GM19043 (cell line): ENCODE results near the gene NUS1.
"Not testable (repeated sequence)": the region's sequence is repeated elsewhere in the genome, so short reads cannot be mapped to it uniquely, and the experiment has no call there.

ENCODE experiments used
- ATAC-seq: cut with Tn5 transposase; IDR thresholded peaks from one replicate; pipeline ENCODE4 v1.9.1; 2021; ENCODE audit warnings: low read depth; ENCODE audit not compliant: unreplicated experiment

The NUS1 gene

DNA sequence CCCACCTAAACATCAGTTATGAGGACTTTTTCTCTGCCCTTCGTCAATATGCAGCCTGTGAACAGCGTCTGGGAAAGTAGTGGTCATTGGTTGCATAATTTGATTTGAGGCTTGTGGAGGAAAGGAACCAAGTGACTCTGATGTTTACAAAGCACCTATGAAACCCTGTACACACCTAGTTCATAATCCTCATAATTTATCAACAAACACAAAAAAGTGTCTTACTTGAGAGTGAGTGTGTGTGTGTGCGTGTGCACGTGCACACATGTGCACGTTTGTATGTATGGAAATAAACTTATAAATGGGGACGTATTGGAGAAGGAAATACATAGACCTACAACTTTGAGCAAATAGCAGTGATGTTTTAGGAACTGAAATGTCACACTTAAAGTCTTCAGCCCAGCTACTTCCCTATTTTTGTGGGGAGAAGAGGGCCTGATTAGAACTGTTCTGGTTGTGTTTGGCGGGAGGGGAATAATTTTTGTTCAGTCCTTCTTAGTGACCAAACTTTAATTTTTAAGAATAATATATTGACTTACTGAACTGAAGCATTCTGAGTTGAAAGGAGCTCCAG is 31.8 kb downstream of the NUS1 start:
- not testable (repeated sequence) for ATAC-seq

DNA sequence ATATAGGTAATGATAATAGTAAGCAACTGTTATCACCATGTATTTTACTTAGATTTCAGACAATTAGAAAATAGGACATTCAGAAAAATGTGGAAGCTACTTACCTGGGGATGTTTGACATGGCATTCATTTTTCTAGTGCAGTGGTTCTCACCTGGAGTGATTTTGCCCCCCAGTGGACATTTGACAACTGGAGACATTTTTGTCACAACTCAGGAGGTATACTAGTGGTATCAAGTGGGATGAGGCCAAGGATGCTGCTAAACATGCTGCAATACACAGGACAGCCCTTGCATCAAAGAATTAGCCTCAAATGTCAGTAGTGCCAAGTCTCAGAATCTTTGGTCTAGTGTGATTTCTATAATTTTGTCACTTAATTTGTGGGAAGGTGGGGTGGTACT is 36.1 kb downstream of the NUS1 start:
- no peak for ATAC-seq

DNA sequence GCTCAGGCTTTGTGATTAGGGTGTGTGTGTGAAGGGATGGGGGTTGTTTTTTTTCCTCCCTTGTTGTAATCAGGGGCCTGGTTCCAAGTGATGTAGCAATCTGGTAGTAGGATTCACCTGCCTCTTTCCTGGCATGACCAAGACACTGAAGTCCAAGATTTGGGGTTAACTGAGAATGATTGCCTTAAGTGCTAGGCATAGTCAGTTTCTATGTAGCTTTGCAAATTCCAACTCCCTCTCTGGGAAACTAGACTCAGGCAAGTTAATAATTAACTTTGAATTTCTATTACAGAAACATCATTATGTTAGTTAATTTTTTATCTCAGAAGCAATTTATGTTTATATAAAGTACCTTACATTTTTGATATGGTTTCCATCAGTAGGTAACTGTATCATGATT is 43.6 kb downstream of the NUS1 start:
- ATAC-seq, result no peak

DNA sequence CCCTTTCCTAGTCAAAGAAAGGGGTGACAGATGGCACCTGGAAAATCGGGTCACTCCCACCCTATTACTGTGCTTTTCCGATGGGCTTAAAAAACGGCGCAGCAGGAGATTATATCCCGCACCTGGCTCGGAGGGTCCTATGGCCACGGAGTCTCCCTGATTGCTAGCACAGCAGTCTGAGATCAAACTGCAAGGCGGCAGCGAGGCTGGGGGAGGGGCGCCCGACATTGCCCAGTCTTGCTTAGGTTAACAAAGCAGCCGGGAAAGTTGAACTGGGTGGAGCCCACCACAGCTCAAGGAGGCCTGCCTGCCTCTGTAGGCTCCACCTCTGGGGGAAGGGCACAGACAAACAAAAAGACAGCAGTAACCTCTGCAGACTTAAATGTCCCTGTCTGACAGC is 46.3 kb downstream of the NUS1 start:
- ATAC-seq, result not testable (repeated sequence)

DNA sequence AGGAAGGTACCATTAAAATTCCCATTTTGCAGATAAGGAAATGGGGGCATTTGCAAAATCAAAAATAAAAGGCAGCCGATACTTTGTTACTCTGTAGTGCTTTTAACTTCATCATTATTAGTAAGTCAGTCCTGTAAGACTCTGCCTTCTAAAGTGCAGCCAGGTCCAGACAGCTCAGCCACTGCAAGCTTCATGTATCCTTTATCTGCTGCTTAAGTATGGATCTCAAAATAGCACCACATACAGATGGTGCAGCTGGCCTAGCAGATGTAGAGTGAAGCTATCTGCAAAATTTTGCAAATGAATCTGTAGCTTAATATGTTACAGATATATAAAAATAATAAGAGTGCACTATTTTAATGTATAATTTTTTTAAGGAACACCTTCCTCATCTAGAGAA is 53.4 kb downstream of the NUS1 start:
- no peak for ATAC-seq

DNA sequence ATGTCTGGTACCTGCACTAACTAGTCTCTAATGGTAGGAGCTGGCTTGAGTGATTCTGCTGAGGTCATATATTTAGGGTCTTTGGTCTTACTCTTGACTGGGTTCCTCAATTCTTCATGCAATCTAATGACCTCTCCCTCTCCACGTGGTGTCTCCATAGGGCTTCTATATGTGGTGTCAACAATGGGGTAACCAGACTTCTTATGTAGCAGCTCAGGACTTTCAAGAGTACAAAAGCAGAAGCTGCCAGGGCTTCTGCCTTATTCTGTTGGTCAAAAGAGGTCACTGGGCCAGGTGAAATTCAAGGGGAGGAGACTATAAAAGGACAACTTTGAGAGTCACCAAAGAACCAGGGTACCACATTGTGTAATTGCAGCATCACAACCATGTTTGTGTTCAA is 54.3 kb downstream of the NUS1 start:
- ATAC-seq, result no peak

DNA sequence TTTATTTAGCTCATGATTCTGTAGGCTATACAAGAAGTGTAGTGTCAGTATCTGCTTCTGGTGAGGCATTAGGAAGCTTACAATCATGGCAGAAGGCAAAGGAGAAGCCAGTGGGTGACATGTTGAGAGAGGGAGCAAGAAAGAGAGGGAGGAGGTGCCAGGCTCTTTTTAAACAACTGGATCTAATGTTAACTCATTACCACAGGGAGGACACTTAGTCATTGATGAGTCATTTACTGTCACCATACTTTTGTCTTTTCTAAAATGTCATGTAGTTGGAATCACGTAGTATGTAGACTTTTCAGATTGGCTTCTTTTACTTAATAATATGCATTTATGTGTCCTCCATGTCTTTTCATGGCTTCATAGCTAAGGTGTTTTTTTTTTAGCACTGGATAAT is 58.1 kb downstream of the NUS1 start:
- no peak for ATAC-seq

DNA sequence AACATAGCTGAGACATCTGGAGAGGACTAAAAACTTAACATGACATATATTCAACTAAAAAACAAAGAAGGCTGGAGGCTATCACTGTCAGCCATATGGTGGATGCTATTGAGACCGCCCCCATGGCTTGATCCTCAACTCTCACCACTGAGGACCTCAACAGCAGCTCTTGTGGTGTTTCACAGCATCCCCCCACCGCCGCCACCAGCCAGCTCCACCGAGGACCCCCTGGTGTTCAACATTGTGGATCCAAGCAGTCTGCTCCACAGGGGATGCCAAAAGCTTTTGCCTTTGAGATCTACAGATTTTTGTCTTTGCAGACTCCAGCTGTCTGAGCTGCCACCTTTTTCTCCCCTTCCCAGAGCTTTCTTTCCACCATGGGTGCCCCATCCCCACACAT is 64.6 kb downstream of the NUS1 start:
- ATAC-seq, result no peak

DNA sequence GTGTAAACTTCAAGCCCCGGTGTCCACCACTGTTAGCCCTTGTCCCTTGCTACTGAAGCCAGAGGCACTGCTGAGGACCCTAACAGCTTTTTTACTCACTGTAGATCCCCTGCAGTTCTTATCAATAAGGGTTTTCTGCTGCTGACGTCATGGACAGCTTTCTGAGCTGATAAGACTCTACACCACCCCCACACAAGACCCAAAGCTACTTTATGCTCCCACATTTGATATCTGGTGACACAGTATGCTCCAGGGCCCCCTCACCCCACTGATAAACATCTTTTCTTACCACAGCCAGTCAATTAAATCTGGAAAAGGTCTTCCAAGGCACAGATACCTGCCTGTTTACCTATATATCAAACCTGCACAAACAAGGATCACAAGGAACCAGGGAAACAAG is 65.3 kb downstream of the NUS1 start:
- no peak for ATAC-seq

DNA sequence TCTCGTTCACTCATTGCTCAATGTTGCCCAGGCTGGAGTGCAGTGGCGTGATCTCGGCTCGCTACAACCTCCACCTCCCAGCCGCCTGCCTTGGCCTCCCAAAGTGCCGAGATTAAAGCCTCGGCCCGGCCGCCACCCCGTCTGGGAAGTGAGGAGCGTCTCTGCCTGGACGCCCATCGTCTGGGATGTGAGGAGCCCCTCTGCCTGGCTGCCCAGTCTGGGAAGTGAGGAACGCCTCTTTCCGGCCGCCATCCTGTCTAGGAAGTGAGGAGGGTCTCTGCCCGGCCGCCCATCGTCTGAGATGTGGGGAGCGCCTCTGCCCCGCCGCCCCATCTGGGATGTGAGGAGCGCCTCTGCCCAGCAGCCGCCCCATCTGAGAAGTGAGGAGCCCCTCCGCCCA is 75.4 kb downstream of the NUS1 start:
- not testable (repeated sequence) for ATAC-seq
